Activated T-cell treated with anti-CD3 and anti-CD28 coated beads, Interleukin-2, amount 50 U/mL, for 48 hours (primary cell): Measurements from ENCODE around the gene RGMB.
A peak's percentile ranks its signal among the peaks of the same experiment; 100 is the strongest.
"Not testable (repeated sequence)": the region's sequence is repeated elsewhere in the genome, so short reads cannot be mapped to it uniquely, and the experiment has no call there.

Experiments
- DNase-seq, 2 experiments: peaks; one replicate each; pipeline ENCODE4 v3.0.0-alpha.2; 2020

RGMB gene

GRCh38 chr5:98773464-98774191 lies at the start of gene RGMB:
TSS of gene RGMB (plus strand) at chr5:98773663. CDS start at chr5:98774071, 408 bp downstream.
- peak; percentile 89 to 92 for DNase-seq

GRCh38 chr5:98726258-98726657 lies 47.2 kb upstream of the RGMB start:
- no peak for DNase-seq

- no peak for DNase-seq
Observed at GRCh38 chr5:98727686-98728085, 45.8 kb upstream of the RGMB start.

GRCh38 chr5:98734646-98735045 lies 38.8 kb upstream of the RGMB start:
- DNase-seq, result no peak

- DNase-seq, result no peak
Observed at GRCh38 chr5:98735806-98736507, 37.5 kb upstream of the RGMB start.

- DNase-seq, result no peak
Observed at GRCh38 chr5:98736753-98737152, 36.7 kb upstream of the RGMB start.

GRCh38 chr5:98737441-98737840 lies 36.0 kb upstream of the RGMB start:
- DNase-seq, result not testable (repeated sequence)

GRCh38 chr5:98738481-98739149 lies 34.8 kb upstream of the RGMB start:
- not testable (repeated sequence) for DNase-seq

GRCh38 chr5:98741926-98742325 lies 31.5 kb upstream of the RGMB start:
- DNase-seq, result no peak

GRCh38 chr5:98742396-98743073 lies 30.9 kb upstream of the RGMB start:
- no peak for DNase-seq

- not testable (repeated sequence) for DNase-seq
Observed at GRCh38 chr5:98748259-98748658, 25.2 kb upstream of the RGMB start.

- DNase-seq, result no peak
Observed at GRCh38 chr5:98749046-98749445, 24.4 kb upstream of the RGMB start.

GRCh38 chr5:98750693-98751092 lies 22.8 kb upstream of the RGMB start:
- no peak for DNase-seq

GRCh38 chr5:98752331-98752730 lies 21.1 kb upstream of the RGMB start:
- not testable (repeated sequence) for DNase-seq

- not testable (repeated sequence) for DNase-seq
Observed at GRCh38 chr5:98752801-98753200, 20.7 kb upstream of the RGMB start.

GRCh38 chr5:98753507-98753906 lies 20.0 kb upstream of the RGMB start:
- no peak for DNase-seq

- no peak for DNase-seq
Observed at GRCh38 chr5:98755406-98755805, 18.1 kb upstream of the RGMB start.

GRCh38 chr5:98757978-98758377 lies 15.5 kb upstream of the RGMB start:
- no peak for DNase-seq

GRCh38 chr5:98763001-98763630 lies 10.3 kb upstream of the RGMB start:
- DNase-seq, result no peak

GRCh38 chr5:98765815-98766214 lies 7.6 kb upstream of the RGMB start:
- no peak for DNase-seq

- DNase-seq, result no peak
Observed at GRCh38 chr5:98767581-98767980, 5.9 kb upstream of the RGMB start.

- peak; percentile 55 to 58 for DNase-seq
Observed at GRCh38 chr5:98768160-98768959, 5.1 kb upstream of the RGMB start.
